ENCODE results near the gene CD27. TPM values are rescaled to one million over a fixed set of nuclear protein-coding genes. Genes with fewer than 3 reads are reported as not detected.

The CD27 gene
- total and polyA plus RNA-seq, 2 donors (not counting 1 experiment from before 2014, with no cell fraction given) = 102 to 116 TPM

- Histone ChIP-seq H3K9me3 (ENCODE audit: control extremely low read depth in 1 of 3, control insufficient read depth in 2 of 3, insufficient read depth in 1 of 3, low read length in 2 of 3) (no peaks in the 10 kb centered on the region), H4K20me1 (ENCODE audit: control insufficient read depth, insufficient read depth, low read length, poor library complexity, severe bottlenecking) (no peaks in the 10 kb centered on the region), H3K27ac (ENCODE audit: low read length in 2 of 2) (peak within 1 kb of the TSS; percentile 96 to 98), H3K9ac (ENCODE audit: low read length) (peak within 1 kb of the TSS; percentile 98), H3K4me1 (ENCODE audit: control insufficient read depth in 2 of 2, insufficient read depth in 2 of 2, low read length in 2 of 2) (peaks cover 33 to 55% of the 10 kb centered on the region in 2 donors), H2AFZ (ENCODE audit: insufficient read depth, low read depth, low read length, poor library complexity, severe bottlenecking) (peak within 1 kb of the TSS; percentile 80), H3K36me3 (replicated peaks in 1 of 2; ENCODE audit: control extremely low read depth in 1 of 2, control insufficient read depth in 1 of 2, extremely low read depth in 1 of 2, insufficient read depth in 2 of 2, low read length in 1 of 2) (peaks cover 0 to 36% of the 10 kb centered on the region in 2 experiments), H3K79me2 (ENCODE audit: control insufficient read depth, insufficient read depth, low read length) (peaks cover 62% of the 10 kb centered on the region), H3K4me2 (replicated peaks; ENCODE audit: low read depth, low read length, poor library complexity, severe bottlenecking) (peak within 1 kb of the TSS; percentile 83), H3K4me3 (ENCODE audit: control extremely low read depth in 1 of 5, extremely low read depth in 1 of 5, insufficient read depth in 1 of 5, low read depth in 2 of 5, low read length in 4 of 5) (peak within 1 kb of the TSS; percentile 86 to 97 (median 94)), H3K27me3 (replicated peaks in 1 of 4; ENCODE audit: control extremely low read depth in 1 of 4, control insufficient read depth in 3 of 4, insufficient read depth in 4 of 4, low read length in 3 of 4) (no peaks in the 10 kb centered on the region)
- Mint-ChIP-seq H3K4me1 (peaks cover 64% of the 10 kb centered on the region), H3K27me3 (no peaks in the 10 kb centered on the region), H3K4me3 (peak within 1 kb of the TSS; percentile 97), H3K27ac (peak within 1 kb of the TSS; percentile 99), H3K9me3 (ENCODE audit: insufficient read depth) (no peaks in the 10 kb centered on the region)
- intact Hi-C loops (cut with micrococcal nuclease) = loop anchor here (1.0 kb wide), 4 partner anchors 7 to 28 kb away; partner anchors contain the start of gene CD27
- ATAC-seq (ENCODE audit: low read depth) (peak; percentile 81), DNase-seq (peak; percentile 91)
- WGBS (ENCODE audit: insufficient coverage) = 0% methylated on average over 21 of the region's 27 CpGs
- TF ChIP-seq EZH2 (IDR thresholded peaks at IDR 0.05; ENCODE audit: borderline replicate concordance, insufficient read depth, low read depth, low read length, poor library complexity, severe bottlenecking) = no peak
- TF ChIP-seq, protein P1, sequence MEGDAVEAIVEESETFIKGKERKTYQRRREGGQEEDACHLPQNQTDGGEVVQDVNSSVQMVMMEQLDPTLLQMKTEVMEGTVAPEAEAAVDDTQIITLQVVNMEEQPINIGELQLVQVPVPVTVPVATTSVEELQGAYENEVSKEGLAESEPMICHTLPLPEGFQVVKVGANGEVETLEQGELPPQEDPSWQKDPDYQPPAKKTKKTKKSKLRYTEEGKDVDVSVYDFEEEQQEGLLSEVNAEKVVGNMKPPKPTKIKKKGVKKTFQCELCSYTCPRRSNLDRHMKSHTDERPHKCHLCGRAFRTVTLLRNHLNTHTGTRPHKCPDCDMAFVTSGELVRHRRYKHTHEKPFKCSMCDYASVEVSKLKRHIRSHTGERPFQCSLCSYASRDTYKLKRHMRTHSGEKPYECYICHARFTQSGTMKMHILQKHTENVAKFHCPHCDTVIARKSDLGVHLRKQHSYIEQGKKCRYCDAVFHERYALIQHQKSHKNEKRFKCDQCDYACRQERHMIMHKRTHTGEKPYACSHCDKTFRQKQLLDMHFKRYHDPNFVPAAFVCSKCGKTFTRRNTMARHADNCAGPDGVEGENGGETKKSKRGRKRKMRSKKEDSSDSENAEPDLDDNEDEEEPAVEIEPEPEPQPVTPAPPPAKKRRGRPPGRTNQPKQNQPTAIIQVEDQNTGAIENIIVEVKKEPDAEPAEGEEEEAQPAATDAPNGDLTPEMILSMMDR (IDR thresholded peaks at IDR 0.05) = no peak
- ChIA-PET POLR2A (interaction anchor here (0.5 to 3.4 kb wide), 12 partner anchors 7 to 275 kb away, joined by 3 to 54 read pairs (median 8); partner anchors contain the start of genes GAPDH and VAMP1), CTCF (interaction anchor here (0.8 to 5.2 kb wide), 13 partner anchors 12 to 103 kb away, joined by 3 to 80 read pairs (median 4); partner anchors contain the start of gene VAMP1)
Measured at GRCh38 chr12:6451348-6452244, 6.8 kb downstream of the CD27 start, which contains the start of gene TAPBPL. TAPBPL (plus strand) TSS chr12:6452042; CDS start chr12:6452249, 207 bp downstream.

All from B cell (primary cell).